Sigmoid colon (tissue), 4 donors: ENCODE data around the gene SURF4.

Experiments used
- CTCF ChIP-seq, 4 experiments: fragments of 450-650 bp in 3 of 4; fragments of 200-600 bp in 1 of 4; IDR thresholded peaks; one replicate each; pipeline ENCODE4 v1.5.1; 2016 to 2019; ENCODE audit warnings: antibody characterized with exemption in 4 of 4, mild to moderate bottlenecking in 3 of 4, moderate library complexity in 2 of 4
- POLR2A ChIP-seq, 2 donors: fragments of 450-650 bp; IDR thresholded peaks; one replicate each; pipeline ENCODE4 v1.6.1; 2016; ENCODE audit warnings: antibody characterized with exemption in 2 of 2, mild to moderate bottlenecking in 2 of 2, moderate library complexity in 2 of 2
- POLR2AphosphoS5 ChIP-seq, 4 donors: sonication (generic); formaldehyde crosslinking; IDR thresholded peaks; one replicate each; pipeline ENCODE4 v1.6.1; 2017; ENCODE audit warnings: antibody characterized with exemption in 4 of 4

DNA sequence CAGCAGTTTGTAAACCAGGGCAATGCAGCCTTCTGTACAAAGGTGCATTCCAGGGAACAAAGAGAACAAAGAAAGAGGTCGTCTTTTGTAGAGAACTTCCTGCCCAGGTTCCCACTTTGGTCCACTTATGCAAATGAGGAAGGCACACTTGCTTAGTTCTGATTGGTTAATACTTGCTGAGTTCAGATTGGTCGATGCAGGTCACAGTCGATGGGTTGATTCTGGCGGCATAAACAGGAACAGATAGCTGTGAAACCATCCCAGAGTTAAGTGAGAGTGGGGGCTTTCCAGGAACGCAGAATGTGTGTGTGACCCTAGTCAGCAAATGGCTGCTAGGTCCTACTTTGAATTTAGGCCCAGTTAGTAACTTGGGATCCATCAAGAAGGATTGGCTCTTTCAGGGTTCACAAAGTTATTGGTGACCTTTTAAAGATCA lies 44.5 kb upstream of the SURF4 start:
- no peak for TF ChIP-seq POLR2AphosphoS5 (IDR thresholded peaks at IDR 0.05)
- no peak for TF ChIP-seq POLR2A (IDR thresholded peaks at IDR 0.05)
- no peak for TF ChIP-seq CTCF (IDR thresholded peaks at IDR 0.05)
